ENCODE measurements around the gene TCF20.

Gene TCF20

GRCh38 chr22:42256220-42256619 lies 14.2 kb downstream of the TCF20 start:
- no peak for DNase-seq

- no peak for DNase-seq
Measured at GRCh38 chr22:42249831-42250230, 20.6 kb downstream of the TCF20 start.

GRCh38 chr22:42248995-42249394 lies 21.5 kb downstream of the TCF20 start:
- no peak for DNase-seq

- no peak for DNase-seq
Measured at GRCh38 chr22:42247596-42247995, 22.9 kb downstream of the TCF20 start.

DNA sequence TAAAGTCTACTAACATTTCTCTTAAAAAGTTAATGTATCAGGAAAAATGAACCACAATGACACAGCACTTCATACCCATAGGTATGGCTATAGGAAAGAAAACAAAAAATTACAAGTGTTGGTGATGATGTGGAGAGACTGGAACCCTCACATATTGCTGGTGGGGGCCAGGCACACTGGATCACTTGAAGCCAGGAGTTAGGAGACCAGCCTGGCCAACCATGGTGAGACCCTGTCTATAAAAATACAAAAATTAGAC lies 26.7 kb downstream of the TCF20 start:
- no peak for DNase-seq

DNA sequence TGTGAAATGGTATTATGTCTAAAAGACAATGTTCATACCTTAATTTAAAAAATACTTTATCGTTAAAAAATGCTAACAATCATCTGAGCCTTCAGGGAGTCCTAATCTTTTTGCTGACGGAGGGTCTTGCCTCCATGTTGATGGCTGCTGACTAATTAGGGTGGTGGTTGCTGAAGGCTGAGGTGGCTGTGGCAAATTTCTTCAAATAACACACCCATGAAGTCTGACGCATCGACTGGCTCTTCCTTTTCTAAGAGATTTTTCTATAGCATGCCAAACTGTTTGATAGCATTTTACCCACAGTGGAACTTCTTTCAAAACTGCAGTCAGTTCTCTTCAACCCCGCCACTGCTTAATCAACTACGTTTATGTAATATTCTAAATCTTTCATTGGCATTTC lies 33.6 kb downstream of the TCF20 start:
- no peak for DNase-seq

GRCh38 chr22:42236268-42236667 lies 34.2 kb downstream of the TCF20 start:
- DNase-seq: no peak

DNA sequence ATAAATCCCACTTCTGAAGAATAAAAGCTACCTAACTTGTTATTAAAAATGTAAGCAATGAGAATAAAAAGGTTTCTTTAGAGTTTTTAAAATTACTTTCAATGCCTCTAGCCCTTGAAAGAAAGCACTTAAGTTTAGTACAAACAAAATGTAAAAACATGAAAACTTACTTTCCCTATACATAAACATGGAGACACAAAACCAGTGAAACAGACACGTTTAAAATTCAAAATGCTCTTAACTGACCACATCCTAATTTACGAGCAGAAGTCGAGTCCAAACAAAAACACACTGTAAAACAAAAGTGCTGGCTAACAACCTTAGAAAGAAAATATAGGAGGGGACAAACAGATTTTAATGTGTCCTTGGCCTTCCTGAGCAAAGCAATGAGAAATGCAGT lies 36.6 kb downstream of the TCF20 start:
- DNase-seq: no peak

DNA sequence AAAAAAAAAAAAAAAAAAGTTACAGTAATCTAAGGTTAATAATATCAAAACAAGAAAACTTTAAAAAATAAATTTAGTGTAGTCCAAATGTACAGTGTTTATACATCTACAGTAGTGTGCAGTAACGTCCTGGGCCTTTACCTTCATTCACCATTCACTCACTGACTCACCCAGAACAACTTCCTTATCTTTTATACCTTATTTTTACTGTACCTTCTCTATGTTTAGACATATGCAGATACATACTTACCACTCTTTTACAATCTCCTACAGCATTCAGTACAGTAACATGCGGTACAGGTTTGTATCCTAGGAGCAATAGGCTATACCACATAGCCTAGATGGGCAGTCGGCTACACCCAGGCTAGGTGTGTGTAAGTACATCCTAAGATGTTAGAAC lies 38.5 kb downstream of the TCF20 start:
- DNase-seq: no peak

DNA sequence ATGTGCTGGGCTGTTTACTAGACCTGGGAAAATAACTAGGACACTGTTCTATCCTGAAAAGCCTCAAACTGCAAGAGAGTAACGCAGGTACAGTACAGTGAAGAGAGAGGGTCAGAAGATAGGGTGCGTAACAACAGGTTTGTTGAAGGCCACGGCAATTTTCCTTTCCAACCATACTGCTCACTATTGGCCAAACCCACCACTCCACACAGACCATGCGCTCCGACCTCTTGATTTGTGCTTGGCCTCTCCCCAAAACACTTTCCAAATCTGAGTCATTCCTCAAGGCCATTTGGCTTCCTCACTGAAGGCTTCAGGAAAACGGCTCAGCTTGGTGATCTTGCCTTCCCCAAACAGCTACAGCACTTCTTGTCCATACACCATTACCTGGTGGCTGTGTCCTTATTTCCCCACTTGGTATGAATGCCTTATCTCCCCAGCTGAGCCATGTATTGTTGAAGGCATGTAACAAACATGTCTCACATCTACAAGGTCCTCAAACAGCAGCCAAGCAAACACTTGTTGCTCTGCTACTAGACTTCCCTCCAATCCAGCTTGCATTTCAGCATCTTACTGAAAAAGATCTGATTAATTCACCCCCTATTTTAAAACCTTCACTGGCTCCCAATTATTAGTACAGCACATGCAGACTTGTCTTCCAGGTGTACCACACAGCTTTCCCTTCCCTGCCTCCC lies 40.9 kb downstream of the TCF20 start:
- DNase-seq: no peak

GRCh38 chr22:42228483-42228882 lies 42.0 kb downstream of the TCF20 start:
- DNase-seq: no peak

DNA sequence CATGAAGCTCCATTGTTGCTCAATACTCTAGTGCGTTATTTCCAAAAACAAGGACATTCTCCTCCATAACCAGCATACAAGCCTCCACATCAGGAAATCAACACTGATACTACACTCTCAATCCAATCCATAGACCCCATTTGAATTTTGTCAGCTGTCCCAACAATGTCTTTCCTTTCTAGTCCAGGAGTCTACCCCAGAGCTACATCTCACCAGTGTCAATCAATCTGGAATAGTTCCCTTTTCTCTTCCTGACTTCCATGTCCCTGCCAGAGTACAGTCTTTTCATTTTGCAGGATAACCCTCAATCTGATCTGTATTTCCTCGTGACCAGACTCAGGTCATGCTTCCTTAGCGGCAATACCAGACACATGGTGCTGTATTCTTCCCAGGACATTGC lies 43.0 kb downstream of the TCF20 start:
- DNase-seq: no peak

GRCh38 chr22:42225841-42226240 lies 44.6 kb downstream of the TCF20 start:
- DNase-seq: no peak

DNA sequence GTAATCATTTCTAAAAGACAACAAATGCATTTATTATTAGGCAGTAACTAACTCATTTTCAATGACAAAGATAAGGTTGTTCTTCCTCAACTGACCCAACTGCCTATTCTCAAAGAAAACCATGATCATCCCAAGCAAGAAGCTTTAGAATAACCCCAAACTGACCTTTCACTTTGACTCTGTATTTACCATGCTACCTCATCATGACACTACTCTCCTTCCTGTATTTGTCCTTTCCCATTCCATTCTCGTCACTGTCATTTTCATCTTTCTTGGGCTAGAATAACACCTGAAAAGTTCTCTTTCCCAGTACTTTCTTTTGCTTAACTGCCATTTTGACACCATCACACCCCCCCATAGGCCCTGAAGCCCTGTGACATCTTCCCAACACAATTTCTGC lies 48.3 kb downstream of the TCF20 start:
- DNase-seq: no peak

Data from CD4-positive, alpha-beta T cell treated with Interleukin-21 for 1 hour (primary cell).